HG02938 (cell line): ENCODE results near the gene MED17.

Experiments used
- ATAC-seq: cut with Tn5 transposase; IDR thresholded peaks from one replicate; pipeline ENCODE4 v1.9.1; 2021; ENCODE audit warnings: mild to moderate bottlenecking, moderate library complexity; ENCODE audit not compliant: unreplicated experiment

MED17 gene

GRCh38 chr11:93846411-93846810 is 62.3 kb downstream of the MED17 start:
- ATAC-seq, result no peak

- ATAC-seq, result no peak
Measured at GRCh38 chr11:93849201-93849600, 65.1 kb downstream of the MED17 start.

DNA sequence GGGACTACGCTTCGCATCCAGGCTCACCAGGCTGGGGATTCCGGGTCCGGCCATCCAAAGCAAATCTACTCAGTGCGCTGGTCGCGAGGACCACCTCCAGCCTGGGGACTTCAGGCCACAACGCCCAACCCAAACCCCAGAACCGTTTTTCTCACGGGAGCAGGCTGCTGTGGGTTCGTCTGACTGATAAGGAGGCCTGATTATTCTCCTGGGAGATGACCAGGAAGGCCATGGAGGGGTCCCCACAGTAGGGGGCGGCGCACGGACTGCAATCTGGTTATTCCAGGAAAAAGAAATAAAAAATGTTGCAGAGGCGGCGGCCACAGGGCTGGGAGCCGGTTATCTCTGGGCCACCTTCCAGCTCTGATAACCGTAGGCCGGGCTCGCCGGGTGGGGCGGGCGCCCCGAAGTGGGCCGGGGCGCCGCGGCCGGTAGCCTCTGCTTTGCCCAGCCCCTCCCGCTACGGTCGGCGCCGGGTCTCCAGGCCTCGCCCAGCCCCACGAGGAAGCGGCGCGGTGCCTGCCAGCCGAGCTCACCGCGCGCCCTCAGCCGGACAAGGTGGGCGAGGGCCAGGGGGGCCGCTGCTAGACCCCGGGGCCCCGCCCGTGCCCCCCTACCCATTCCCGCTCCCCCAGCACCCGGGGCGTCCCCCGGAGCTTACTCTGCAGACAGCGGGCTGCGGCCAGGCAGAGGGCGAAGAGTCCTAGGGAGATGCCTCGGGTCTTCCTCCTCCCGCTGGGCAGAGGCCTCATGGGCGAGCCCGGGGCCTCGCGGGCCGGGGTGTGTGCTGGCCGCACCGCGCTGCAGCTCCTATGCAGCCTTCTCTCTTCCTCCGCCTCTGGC is 65.9 kb downstream of the MED17 start:
- no peak for ATAC-seq

GRCh38 chr11:93850594-93851018 is 66.5 kb downstream of the MED17 start, which contains the start of gene VSTM5:
VSTM5 (minus strand) TSS chr11:93850618; CDS start chr11:93850502, 116 bp downstream.
- no peak for ATAC-seq

- no peak for ATAC-seq
Measured at GRCh38 chr11:93852242-93852641, 68.2 kb downstream of the MED17 start.

DNA sequence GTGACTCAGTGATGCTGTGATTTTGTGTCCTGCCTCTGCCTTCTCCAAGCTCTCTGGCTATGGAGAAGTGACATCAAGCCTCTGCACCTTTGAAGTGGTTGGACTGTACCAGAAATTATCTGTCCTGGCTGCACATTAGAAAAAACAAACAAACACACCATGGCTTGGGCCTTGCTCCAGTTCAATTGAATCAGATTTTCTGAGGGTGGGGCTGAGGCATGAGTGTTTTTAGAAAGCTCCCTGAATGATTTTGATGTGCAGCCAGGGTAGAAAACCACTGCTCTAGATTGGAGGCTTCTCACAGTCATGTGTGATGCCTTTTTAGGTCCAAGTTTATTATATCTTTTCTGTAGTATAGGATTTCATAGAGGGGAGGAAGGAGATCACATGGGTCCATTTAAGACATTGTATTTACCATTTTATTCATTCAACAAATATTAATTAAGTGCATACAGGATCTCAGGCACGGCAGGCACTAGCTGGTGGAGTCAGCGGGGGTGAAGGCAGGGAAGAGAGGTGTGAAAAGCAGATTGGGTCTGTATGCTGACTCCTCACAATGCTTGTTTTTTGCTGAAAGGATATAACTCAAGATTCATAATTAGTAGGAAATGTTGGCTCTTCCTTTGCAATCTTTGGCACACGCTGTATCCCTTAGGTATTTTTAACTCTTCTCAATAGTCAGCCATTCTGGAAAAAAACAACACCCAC is 73.5 kb downstream of the MED17 start:
- ATAC-seq, result no peak

DNA sequence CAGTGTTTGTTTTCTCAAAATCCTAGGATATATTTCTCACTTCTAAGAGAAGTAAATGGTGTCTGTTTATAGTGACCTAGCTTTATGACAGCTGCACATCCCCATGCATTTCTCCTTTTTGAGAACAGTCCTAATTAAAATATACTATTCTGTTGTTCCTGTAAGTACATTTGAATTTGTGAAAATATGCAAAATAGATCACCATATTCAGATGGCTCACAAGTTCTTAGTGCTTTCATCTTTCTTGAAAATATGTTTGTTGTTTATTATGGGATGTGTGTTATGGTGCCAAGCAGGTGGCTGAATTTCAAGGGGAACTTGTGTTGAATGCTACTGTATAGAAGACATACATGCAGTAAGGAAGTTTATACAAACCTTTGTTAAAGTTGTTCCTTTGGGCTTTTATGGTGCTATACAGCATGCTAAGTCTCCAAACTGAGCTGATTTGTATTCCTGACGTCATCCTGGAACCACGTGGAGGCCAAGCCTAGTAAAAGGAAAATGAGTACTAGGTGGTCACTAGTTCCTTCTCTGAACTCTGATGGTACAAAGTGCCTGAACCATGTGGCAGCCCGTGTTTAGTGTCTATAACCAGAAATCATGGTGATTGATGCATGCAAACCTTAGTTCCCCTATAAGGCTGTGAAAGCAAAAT is 74.2 kb downstream of the MED17 start:
- no peak for ATAC-seq

DNA sequence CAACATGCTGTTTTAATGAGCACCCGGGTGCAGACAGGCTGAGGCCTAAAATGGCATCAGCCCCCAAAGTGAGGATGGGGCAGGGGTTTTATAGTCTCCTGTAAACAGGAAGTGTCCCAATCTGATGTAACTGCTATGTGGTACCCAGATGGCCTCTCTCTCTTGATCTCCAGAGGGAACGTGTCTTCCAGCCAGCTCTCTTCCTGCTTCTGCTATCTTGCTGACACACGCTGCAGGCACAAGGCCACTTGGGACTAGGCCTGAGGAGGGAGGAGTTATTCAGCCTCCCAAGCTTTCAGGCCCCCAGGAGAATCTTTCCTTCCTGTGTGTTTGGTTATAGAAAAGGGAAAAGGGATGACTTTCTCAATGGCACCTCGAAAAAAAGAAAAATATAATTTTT is 77.7 kb downstream of the MED17 start:
- ATAC-seq, result no peak
